Thymus (tissue), 11 donors: ENCODE measurements around the gene ASTN2. TPM values are rescaled to one million over a fixed set of nuclear protein-coding genes. Genes with fewer than 3 reads are reported as not detected.
A peak's percentile ranks its signal among the peaks of the same experiment; 100 is the strongest.

ENCODE experiments used
- DNase-seq, 9 donors: peaks; one replicate each; pipeline ENCODE4 v3.0.0-alpha.2; 2013; ENCODE audit warnings: low spot score in 9 of 9, low read depth in 6 of 9, missing footprints in 1 of 9
- H3K27ac ChIP-seq, 2 donors: one replicate each; pipeline ENCODE4 v1.5.1; 2013; ENCODE audit warnings: control low read depth in 1 of 2, low read depth in 1 of 2, low read length in 1 of 2, mild to moderate bottlenecking in 1 of 2, moderate library complexity in 1 of 2
- H3K27me3 ChIP-seq, 2 donors: one replicate each; pipeline ENCODE4 v1.5.1; 2013; ENCODE audit warnings: low read length in 1 of 2; ENCODE audit not compliant: control insufficient read depth in 2 of 2, insufficient read depth in 1 of 2
- H3K36me3 ChIP-seq, 2 donors: one replicate each; pipeline ENCODE4 v1.5.1; 2013; ENCODE audit warnings: low read length in 1 of 2, mild to moderate bottlenecking in 1 of 2, moderate library complexity in 1 of 2; ENCODE audit not compliant: control insufficient read depth in 2 of 2, insufficient read depth in 2 of 2
- H3K4me1 ChIP-seq, 2 donors: one replicate each; pipeline ENCODE4 v1.5.1; 2013; ENCODE audit warnings: low read length in 2 of 2; ENCODE audit not compliant: control insufficient read depth in 2 of 2, insufficient read depth in 2 of 2
- H3K4me3 ChIP-seq, 2 donors: one replicate each; pipeline ENCODE4 v1.5.1; 2013; ENCODE audit warnings: low read length in 2 of 2, control low read depth in 1 of 2, mild to moderate bottlenecking in 1 of 2
- H3K9me3 ChIP-seq, 2 donors: one replicate each; pipeline ENCODE4 v1.5.1; 2013; ENCODE audit warnings: low read length in 1 of 2, mild to moderate bottlenecking in 1 of 2; ENCODE audit not compliant: control insufficient read depth in 2 of 2, insufficient read depth in 1 of 2
- WGBS: extraction: QIAGEN DNeasy Blood & Tissue Kit; methylation state at CpG from one replicate; pipeline ENCODE4 v1.1.7; 2013; 5-methylcytosine and 5-hydroxymethylcytosine counted together
- polyA plus RNA-seq: library from polyadenylated mRNA; stranded (reverse); fragments of 200-250 nt; gene quantifications from one replicate; pipeline ENCODE4 v1.2.3, GENCODE V29; 2013
- total RNA-seq: library from RNA; stranded (reverse); fragments of 120-200 nt; gene quantifications from one replicate; pipeline ENCODE4 v1.2.4, GENCODE V29; 2013
- donor health status: healthy.

ASTN2 gene
- total and polyA plus RNA-seq, 2 donors = 5.8 to 5.9 TPM

DNA sequence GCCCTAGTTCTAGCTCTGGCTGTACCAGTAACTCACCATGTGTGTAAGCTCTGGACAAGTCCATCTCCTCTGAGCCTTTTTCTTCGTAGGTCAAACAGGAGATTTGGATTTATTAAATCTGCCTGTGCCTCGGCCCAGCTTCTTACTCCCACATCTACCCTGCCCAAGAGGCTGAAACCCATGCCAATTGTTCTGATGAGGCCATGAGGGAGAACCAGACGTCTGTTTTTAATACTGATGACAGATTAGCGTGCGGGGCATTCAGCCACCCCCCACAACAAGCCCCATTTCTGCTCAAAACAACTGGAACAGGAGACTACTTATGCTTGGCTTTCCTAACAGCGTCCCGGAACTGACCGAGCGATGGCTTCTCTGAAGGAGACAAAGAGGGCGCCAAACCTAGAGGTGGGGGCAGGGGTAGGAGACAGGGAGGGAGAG is 808.9 kb downstream of the ASTN2 start:
- WGBS = 92% methylated on average over 10 of the region's 10 CpGs
- Histone ChIP-seq H3K4me1 (no peaks in the 10 kb centered on the region), H3K9me3 (no peaks in the 10 kb centered on the region)

GRCh38 chr9:116605060-116605459 is 809.8 kb downstream of the ASTN2 start:
- Histone ChIP-seq H3K4me1 (no peaks in the 10 kb centered on the region), H3K27me3 (no peaks in the 10 kb centered on the region), H3K36me3 (no peaks in the 10 kb centered on the region), H3K9me3 (no peaks in the 10 kb centered on the region), H3K27ac (peak overlapping the region in 1 of 2 donors; percentile 10), H3K4me3 (no peak overlapping the region)
- 95% methylated on average over 3 of the region's 3 CpGs for WGBS
- no peak for DNase-seq

More for the DNA sequence above, 808.9 kb downstream of the ASTN2 start:
- no peaks in the 10 kb centered on the region for H3K36me3 ChIP-seq
- H3K27ac ChIP-seq = peak overlapping the region in 1 of 2 donors; percentile 10
- H3K27me3 ChIP-seq = no peaks in the 10 kb centered on the region
- DNase-seq = no peak
- no peak overlapping the region for H3K4me3 ChIP-seq

- Histone ChIP-seq H3K9me3 (no peaks in the 10 kb centered on the region), H3K4me3 (no peak overlapping the region), H3K27ac (no peak overlapping the region), H3K27me3 (no peaks in the 10 kb centered on the region), H3K36me3 (no peaks in the 10 kb centered on the region), H3K4me1 (no peaks in the 10 kb centered on the region)
- no peak for DNase-seq
- 98% methylated on average over 2 of the region's 2 CpGs for WGBS
Measured at GRCh38 chr9:116604251-116604650, 810.6 kb downstream of the ASTN2 start.

- Histone ChIP-seq H3K27ac (no peak overlapping the region), H3K9me3 (no peaks in the 10 kb centered on the region), H3K36me3 (no peaks in the 10 kb centered on the region), H3K27me3 (no peaks in the 10 kb centered on the region), H3K4me1 (no peaks in the 10 kb centered on the region), H3K4me3 (no peak overlapping the region)
- DNase-seq = no peak
- WGBS = 95% methylated on average over 2 of the region's 2 CpGs
Measured at GRCh38 chr9:116599342-116599884, 815.4 kb downstream of the ASTN2 start.

- Histone ChIP-seq H3K27ac (no peak overlapping the region), H3K27me3 (no peaks in the 10 kb centered on the region), H3K4me1 (no peaks in the 10 kb centered on the region), H3K9me3 (no peaks in the 10 kb centered on the region), H3K4me3 (no peak overlapping the region), H3K36me3 (no peaks in the 10 kb centered on the region)
- no peak for DNase-seq
- 96% methylated on average over 2 of the region's 2 CpGs for WGBS
Measured at GRCh38 chr9:116596646-116597045, 818.2 kb downstream of the ASTN2 start.

DNA sequence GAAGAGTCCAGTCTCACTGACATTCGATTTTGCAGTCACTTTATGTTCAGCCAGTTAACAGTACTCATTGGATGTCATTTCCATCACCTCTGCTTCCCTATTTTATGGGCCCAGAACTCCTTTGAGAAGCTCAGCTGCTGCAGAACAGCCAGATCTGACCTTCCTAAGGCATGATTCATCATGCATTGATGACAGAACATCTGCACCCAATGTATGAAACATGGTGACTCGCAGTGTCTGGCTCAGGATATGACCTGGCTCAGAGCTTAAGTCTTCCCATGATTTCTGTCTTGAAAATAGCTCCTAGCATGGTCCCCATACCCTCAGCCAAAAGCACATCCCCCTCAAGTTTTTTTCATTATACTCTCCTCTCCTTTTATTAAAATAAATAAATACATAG is 820.3 kb downstream of the ASTN2 start:
- H3K4me1 ChIP-seq = no peaks in the 10 kb centered on the region
- WGBS = 84% methylated on average over 2 of the region's 2 CpGs

GRCh38 chr9:116592970-116593369 is 821.9 kb downstream of the ASTN2 start:
- Histone ChIP-seq H3K4me3 (no peak overlapping the region), H3K27me3 (no peaks in the 10 kb centered on the region), H3K27ac (no peak overlapping the region), H3K36me3 (no peaks in the 10 kb centered on the region), H3K4me1 (no peaks in the 10 kb centered on the region), H3K9me3 (peaks cover 3 to 8% of the 10 kb centered on the region in 2 donors)
- WGBS = 94% methylated on average over 3 of the region's 3 CpGs
- no peak for DNase-seq

More for the DNA sequence above, 820.3 kb downstream of the ASTN2 start:
- no peak overlapping the region for H3K4me3 ChIP-seq
- H3K27me3 ChIP-seq = no peaks in the 10 kb centered on the region
- H3K36me3 ChIP-seq = no peaks in the 10 kb centered on the region
- H3K27ac ChIP-seq = no peak overlapping the region
- H3K9me3 ChIP-seq = peaks cover 3 to 8% of the 10 kb centered on the region in 2 donors
- no peak for DNase-seq

- peak in 3 of 9 donors; percentile 4 to 24 (median 4) for DNase-seq
- Histone ChIP-seq H3K27ac (no peak overlapping the region), H3K4me1 (no peaks in the 10 kb centered on the region), H3K27me3 (no peaks in the 10 kb centered on the region), H3K4me3 (no peak overlapping the region), H3K9me3 (peaks cover 3 to 8% of the 10 kb centered on the region in 2 donors), H3K36me3 (no peaks in the 10 kb centered on the region)
- WGBS = 80% methylated on average over 7 of the region's 7 CpGs
Measured at GRCh38 chr9:116589392-116590354, 825.2 kb downstream of the ASTN2 start.

DNA sequence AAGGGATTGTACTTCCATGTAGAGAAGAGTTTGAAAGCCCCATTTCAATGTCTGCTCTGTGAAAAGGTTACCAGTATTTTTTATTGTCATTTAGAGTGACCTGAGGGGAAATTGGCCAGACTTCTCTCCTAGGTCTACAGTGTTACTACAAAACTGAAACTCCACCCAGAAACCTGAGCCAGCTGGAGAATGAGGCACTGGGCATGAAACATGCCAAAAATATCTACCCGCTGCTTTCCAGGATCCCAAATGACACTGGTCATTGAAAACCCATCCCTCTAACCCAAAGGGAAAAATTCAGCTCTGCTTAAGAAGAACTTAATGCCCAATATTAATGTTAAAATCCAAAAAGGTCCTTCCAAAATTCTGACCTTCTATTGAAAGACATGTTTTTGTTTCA is 826.9 kb downstream of the ASTN2 start:
- WGBS = 95% methylated on average over 1 of the region's 1 CpG
- peaks cover 3 to 8% of the 10 kb centered on the region in 2 donors for H3K9me3 ChIP-seq
- H3K27ac ChIP-seq = no peak overlapping the region
- H3K36me3 ChIP-seq = no peaks in the 10 kb centered on the region
- DNase-seq = no peak
- H3K27me3 ChIP-seq = no peaks in the 10 kb centered on the region
- no peaks in the 10 kb centered on the region for H3K4me1 ChIP-seq
- H3K4me3 ChIP-seq = no peak overlapping the region
